OCI-M1 (cell line): Measurements from ENCODE around the gene SGMS1.

ENCODE experiments used
- DNase-seq: peaks from one replicate; lab custom pipeline; 2025; lab: John Stamatoyannopoulos, UW

The SGMS1 gene

DNA sequence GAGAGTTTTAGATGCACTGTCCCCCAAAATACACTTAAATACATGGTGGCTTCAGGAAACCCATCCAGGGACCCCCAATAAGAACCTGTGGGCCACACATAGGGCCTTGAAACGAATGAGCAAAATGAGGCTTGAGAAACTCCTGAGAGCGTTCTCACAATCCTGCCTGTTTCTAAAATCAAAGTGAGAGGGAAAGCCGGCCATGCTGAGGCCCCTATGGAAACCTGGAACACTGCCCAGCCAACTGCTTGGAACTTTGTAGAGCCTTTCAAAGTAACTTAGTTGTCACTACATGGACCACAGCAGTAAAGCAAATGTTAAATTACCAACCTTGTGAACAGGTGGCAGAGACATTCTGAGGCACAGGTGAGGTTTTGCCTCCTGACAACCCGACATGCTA is 13.4 kb downstream of the SGMS1 start:
- DNase-seq, result no peak

GRCh38 chr10:50607356-50607925 is 16.3 kb downstream of the SGMS1 start:
- peak; percentile 60 for DNase-seq

DNA sequence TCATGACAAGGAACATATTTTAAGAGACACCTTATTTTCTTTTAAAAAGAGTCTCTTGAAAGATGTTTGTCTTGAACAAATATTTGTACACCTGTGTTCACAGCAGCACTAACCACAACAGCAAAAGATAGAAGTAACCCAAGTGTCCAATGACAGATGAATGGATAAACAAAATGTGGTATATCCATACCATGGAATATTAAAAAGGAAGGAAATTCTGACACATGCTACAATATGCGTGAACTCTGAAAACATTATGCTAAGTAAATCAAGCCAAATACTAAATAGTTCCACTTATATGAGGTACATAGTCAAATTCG is 17.8 kb downstream of the SGMS1 start:
- no peak for DNase-seq

DNA sequence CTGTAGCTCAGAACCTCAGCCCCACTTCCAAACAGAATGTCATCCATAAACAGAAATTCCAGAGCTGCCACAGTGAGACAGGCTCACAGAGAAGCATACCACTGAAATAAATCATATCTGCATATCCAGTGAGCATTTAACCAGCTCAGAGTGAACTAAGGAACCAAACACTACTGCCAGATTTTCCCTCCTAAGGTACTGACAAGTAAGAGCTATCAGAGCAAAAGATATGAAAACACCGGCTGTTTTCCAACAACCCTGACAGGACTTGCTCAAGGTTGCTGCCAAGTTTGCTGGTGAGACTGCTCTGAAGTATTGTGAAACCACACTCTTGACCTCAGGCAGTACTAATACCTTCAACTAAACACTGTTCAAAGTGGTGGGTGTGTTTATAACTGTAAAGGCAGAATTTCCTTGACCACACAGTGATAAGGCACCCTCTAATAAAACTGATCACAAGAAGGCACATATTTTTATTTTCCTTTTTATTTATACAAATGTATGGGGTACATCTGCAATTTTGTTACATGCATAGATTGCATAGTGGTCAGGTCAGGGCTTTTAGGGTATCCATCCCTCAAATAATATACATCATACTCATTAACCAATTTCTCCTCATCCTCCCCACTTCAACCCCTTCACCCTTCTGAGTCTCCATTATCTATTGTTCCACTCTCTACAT is 18.3 kb downstream of the SGMS1 start:
- peak; percentile 92 for DNase-seq

- DNase-seq, result peak; percentile 48
These were observed 18.9 kb downstream of the SGMS1 start for GRCh38 chr10:50604809-50605208.

- DNase-seq, result peak; percentile 86
These were observed 19.6 kb downstream of the SGMS1 start for GRCh38 chr10:50604049-50604640.

DNA sequence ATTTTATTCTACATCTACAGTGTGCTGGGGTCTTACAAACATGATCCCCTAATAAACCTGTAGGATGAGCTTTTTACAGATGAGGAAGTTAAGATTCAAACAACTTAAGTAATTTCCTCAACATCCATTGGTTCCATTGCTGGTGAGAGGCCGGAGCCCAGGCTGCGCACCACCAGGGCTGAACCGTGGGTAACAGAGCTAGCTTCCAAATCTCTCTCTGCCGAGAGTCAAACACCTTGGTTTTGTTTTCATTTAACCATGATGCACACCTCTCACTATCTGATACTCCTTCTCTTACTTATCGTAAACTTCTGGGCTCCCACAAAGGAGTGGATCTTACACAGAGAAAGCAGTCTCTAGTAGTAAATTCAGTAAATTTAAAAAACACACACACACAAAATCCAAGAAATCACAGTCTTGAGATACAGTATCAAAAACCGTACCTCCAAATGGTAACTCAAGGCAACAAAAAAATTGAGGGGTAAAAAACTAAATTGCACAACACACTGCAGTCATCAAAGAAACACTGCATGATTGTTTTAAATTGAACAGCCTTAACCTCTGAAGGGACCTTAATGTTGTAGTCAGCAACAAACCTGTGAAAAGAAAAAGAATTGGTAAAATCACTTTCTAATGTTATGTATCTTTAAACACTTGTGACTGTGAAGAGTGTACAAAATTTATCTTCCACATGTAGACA is 20.5 kb downstream of the SGMS1 start:
- no peak for DNase-seq

- DNase-seq, result no peak
These were observed 21.8 kb downstream of the SGMS1 start for GRCh38 chr10:50601974-50602373.

GRCh38 chr10:50600831-50601477 is 22.8 kb downstream of the SGMS1 start:
- no peak for DNase-seq

GRCh38 chr10:50600286-50600685 is 23.5 kb downstream of the SGMS1 start:
- DNase-seq, result no peak

GRCh38 chr10:50596897-50597296 is 26.9 kb downstream of the SGMS1 start:
- DNase-seq, result no peak

GRCh38 chr10:50596456-50596855 is 27.3 kb downstream of the SGMS1 start:
- DNase-seq, result no peak

- no peak for DNase-seq
These were observed 28.0 kb downstream of the SGMS1 start for GRCh38 chr10:50595785-50596184.

DNA sequence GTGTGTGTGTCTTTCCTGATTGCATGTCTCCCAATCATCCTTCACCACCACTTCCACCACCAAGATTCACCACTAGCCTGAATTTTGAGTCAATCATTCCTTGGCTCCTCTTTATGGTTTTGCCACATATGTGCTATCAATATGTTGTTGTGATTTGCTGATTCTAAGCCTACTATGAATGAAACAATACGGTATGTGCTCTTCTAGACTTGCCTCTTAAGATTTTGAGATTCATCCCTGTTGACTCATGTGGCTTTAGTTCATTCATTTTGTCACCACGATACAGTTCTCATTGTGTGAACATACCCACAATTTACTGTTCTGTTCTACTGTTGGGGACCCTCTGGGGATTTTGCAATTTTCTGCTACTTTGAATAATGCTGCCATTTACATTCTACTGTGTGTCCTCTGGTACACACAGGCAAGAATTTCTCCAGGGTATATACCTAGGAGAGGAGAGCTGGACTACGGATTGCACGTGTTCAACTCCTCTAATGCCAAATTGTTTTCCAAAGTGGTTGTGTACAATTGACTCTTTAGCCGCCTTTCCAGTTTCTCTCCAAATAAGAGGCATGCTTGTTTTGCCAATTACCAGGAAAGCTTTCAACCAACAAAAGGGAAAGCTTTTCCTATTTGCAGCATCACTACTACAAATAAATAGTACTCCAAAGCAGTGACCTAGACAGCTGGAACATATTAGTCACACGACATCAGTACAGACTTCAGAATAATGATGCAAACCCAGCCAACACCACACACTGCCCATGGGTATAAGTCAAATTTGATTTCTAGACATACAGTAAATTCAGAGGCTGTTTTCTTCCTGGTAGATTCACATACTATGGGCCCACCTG is 30.0 kb downstream of the SGMS1 start:
- DNase-seq, result no peak

- no peak for DNase-seq
These were observed 30.8 kb downstream of the SGMS1 start for GRCh38 chr10:50592961-50593418.

- DNase-seq, result no peak
These were observed 32.8 kb downstream of the SGMS1 start for GRCh38 chr10:50590935-50591334.

DNA sequence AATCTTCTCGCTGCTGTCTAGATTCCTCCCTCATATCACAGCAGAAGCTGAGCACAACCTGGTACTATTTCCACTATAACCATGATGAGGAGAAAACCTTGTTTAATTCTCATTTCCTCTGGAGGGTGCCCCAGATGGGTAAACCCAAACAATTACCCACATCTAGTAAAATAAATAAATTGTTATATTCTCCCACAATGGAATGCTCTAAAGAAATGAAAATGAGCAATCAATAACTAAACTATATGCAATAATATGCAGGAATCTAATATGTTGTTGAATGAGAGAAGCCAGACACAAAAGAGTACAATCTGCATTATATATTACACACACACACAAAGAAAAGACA is 37.0 kb downstream of the SGMS1 start:
- no peak for DNase-seq

GRCh38 chr10:50585921-50586739 is 37.6 kb downstream of the SGMS1 start:
- no peak for DNase-seq

GRCh38 chr10:50582766-50583762 is 40.7 kb downstream of the SGMS1 start:
- peak; percentile 63 for DNase-seq

GRCh38 chr10:50582046-50582445 is 41.7 kb downstream of the SGMS1 start:
- DNase-seq, result no peak
